Measurements from ENCODE around the gene MAP4.

MAP4 gene

GRCh38 chr3:47910233-47910632 is 106.0 kb downstream of the MAP4 start:
- TF ChIP-seq GLIS3 (CRISPR knock-in tag; IDR thresholded peaks at IDR 0.05) (no peak), ARNTL (CRISPR knock-in tag; IDR thresholded peaks at IDR 0.05; ENCODE audit: borderline replicate concordance, low read depth) (no peak), ZC3H10 (CRISPR knock-in tag; IDR thresholded peaks at IDR 0.05) (no peak), ISL1 (CRISPR knock-in tag; IDR thresholded peaks at IDR 0.05) (no peak), BACH2 (CRISPR knock-in tag; IDR thresholded peaks at IDR 0.05; ENCODE audit: borderline replicate concordance) (no peak), TOX (CRISPR knock-in tag; IDR thresholded peaks at IDR 0.05; ENCODE audit: borderline replicate concordance) (no peak), ZNF565 (CRISPR knock-in tag; conservative IDR thresholded peaks at IDR 0.05; ENCODE audit: low read depth) (no peak), CSRNP3 (CRISPR knock-in tag; IDR thresholded peaks at IDR 0.05) (no peak), CSDC2 (CRISPR knock-in tag; IDR thresholded peaks at IDR 0.05) (no peak), ZNF70 (CRISPR knock-in tag; IDR thresholded peaks at IDR 0.05) (no peak), PATZ1 (CRISPR knock-in tag; IDR thresholded peaks at IDR 0.05; ENCODE audit: borderline replicate concordance) (no peak), TCF4 (CRISPR knock-in tag; IDR thresholded peaks at IDR 0.05; ENCODE audit: borderline replicate concordance) (no peak), TSHZ2 (CRISPR knock-in tag; IDR thresholded peaks at IDR 0.05) (no peak), ZFP3 (CRISPR knock-in tag; IDR thresholded peaks at IDR 0.05) (no peak), CREB5 (CRISPR knock-in tag; IDR thresholded peaks at IDR 0.05; ENCODE audit: low read depth) (no peak), OSR1 (CRISPR knock-in tag; IDR thresholded peaks at IDR 0.05) (no peak)
- ATAC-seq, result no peak

GRCh38 chr3:47909607-47910006 is 106.6 kb downstream of the MAP4 start:
- no peak for ATAC-seq
- TF ChIP-seq ZNF565 (CRISPR knock-in tag; conservative IDR thresholded peaks at IDR 0.05; ENCODE audit: low read depth), result no peak
- no peak for TF ChIP-seq PPARA (CRISPR knock-in tag; IDR thresholded peaks at IDR 0.05; ENCODE audit: borderline replicate concordance)
- TF ChIP-seq PATZ1 (CRISPR knock-in tag; IDR thresholded peaks at IDR 0.05; ENCODE audit: borderline replicate concordance), result no peak
- no peak for TF ChIP-seq SNAI2 (CRISPR knock-in tag; IDR thresholded peaks at IDR 0.05)
- TF ChIP-seq ARNTL (CRISPR knock-in tag; IDR thresholded peaks at IDR 0.05; ENCODE audit: borderline replicate concordance, low read depth), result no peak
- no peak for TF ChIP-seq RARB (CRISPR knock-in tag; IDR thresholded peaks at IDR 0.05)
- no peak for TF ChIP-seq ZFP30 (CRISPR knock-in tag; IDR thresholded peaks at IDR 0.05)
- no peak for TF ChIP-seq ZNF70 (CRISPR knock-in tag; IDR thresholded peaks at IDR 0.05)
- no peak for TF ChIP-seq ISL1 (CRISPR knock-in tag; IDR thresholded peaks at IDR 0.05)
- TF ChIP-seq ZC3H10 (CRISPR knock-in tag; IDR thresholded peaks at IDR 0.05), result no peak
- no peak for TF ChIP-seq CSDC2 (CRISPR knock-in tag; IDR thresholded peaks at IDR 0.05)
- no peak for TF ChIP-seq ESRRG (CRISPR knock-in tag; IDR thresholded peaks at IDR 0.05)
- no peak for TF ChIP-seq ZNF8 (CRISPR knock-in tag; IDR thresholded peaks at IDR 0.05)
- TF ChIP-seq TOX (CRISPR knock-in tag; IDR thresholded peaks at IDR 0.05; ENCODE audit: borderline replicate concordance), result no peak

GRCh38 chr3:47908744-47909143 is 107.5 kb downstream of the MAP4 start:
- TF ChIP-seq SNAI2 (CRISPR knock-in tag; IDR thresholded peaks at IDR 0.05), result no peak
- no peak for TF ChIP-seq POU6F1 (CRISPR knock-in tag; IDR thresholded peaks at IDR 0.05; ENCODE audit: borderline replicate concordance, low read depth)
- no peak for TF ChIP-seq ARNTL (CRISPR knock-in tag; IDR thresholded peaks at IDR 0.05; ENCODE audit: borderline replicate concordance, low read depth)
- no peak for TF ChIP-seq RARB (CRISPR knock-in tag; IDR thresholded peaks at IDR 0.05)
- TF ChIP-seq BACH2 (CRISPR knock-in tag; IDR thresholded peaks at IDR 0.05; ENCODE audit: borderline replicate concordance), result no peak
- TF ChIP-seq PATZ1 (CRISPR knock-in tag; IDR thresholded peaks at IDR 0.05; ENCODE audit: borderline replicate concordance), result no peak
- no peak for TF ChIP-seq TOX (CRISPR knock-in tag; IDR thresholded peaks at IDR 0.05; ENCODE audit: borderline replicate concordance)
- TF ChIP-seq ZNF8 (CRISPR knock-in tag; IDR thresholded peaks at IDR 0.05), result no peak
- no peak for TF ChIP-seq GLIS3 (CRISPR knock-in tag; IDR thresholded peaks at IDR 0.05)
- no peak for TF ChIP-seq ZFP30 (CRISPR knock-in tag; IDR thresholded peaks at IDR 0.05)
- TF ChIP-seq ZC3H10 (CRISPR knock-in tag; IDR thresholded peaks at IDR 0.05), result no peak
- no peak for TF ChIP-seq ISL1 (CRISPR knock-in tag; IDR thresholded peaks at IDR 0.05)
- no peak for ATAC-seq
